ENCODE measurements around the gene RPTOR.

RPTOR gene

DNA sequence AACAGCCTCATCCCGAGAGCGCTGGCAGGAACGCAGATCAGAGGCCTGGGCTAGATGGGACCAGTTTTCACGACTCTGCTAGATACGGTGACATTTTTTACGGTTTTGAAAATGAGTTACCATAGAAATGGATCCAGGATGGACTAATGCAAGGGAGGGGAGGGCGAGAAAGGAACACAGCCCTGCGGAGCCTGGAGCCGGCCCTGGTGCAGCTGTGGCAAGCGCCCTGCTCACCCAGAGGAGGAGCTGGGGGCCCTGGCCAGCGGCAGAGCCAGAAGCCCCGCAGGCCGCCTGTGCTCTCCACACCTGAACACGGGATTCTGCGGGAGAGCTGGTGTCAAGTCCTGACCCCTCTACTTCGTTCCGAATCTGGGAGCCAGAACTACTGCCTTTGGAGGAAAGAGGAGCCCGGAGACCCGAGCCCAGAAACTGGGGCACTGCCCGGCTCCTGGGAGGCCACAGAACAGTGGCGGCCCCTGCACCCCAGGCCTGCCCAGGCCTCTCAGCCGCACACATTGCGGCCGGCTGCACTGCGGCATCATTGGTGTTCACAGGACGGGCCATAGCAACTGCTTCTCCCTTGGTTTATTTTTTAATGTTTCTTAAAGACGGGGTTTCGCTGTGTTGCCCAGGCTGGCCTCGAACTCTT, 358.4 kb downstream of the RPTOR start:
- no peak for DNase-seq

DNA sequence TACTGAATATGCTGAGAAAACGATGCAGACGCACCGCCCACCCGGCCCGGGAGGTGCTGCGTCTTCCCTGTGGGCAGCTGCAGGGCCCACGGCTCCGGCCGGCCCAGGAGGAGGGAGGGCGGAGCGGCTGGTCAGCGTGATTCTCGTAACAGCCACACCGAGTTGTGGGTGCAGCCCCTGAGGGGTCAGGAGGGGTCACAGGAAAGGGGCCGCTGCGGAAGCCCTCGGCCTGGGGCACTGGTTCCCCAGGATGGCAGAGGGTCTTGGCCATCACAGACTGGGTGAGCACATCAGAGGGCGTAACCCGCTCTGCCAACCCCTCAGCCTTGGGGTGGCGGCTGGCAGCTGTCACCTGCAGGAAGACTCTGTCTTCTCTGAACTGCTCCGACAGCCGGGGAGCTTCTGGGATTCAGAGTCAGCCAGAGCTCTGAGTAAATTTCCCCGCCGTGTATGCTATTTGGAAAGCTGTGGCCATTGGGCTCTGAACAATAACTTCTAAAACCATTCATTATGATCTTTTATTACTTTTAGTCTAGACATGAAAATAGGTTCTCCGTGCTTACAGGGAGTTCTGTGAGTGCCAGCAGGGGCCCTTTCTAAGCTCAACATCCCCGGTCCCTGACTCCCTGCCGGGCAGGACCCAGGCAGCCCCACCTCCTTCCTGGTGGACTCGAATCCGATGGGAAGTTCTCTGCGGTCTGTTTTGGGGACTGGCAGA, 359.6 kb downstream of the RPTOR start:
- DNase-seq = no peak

DNA sequence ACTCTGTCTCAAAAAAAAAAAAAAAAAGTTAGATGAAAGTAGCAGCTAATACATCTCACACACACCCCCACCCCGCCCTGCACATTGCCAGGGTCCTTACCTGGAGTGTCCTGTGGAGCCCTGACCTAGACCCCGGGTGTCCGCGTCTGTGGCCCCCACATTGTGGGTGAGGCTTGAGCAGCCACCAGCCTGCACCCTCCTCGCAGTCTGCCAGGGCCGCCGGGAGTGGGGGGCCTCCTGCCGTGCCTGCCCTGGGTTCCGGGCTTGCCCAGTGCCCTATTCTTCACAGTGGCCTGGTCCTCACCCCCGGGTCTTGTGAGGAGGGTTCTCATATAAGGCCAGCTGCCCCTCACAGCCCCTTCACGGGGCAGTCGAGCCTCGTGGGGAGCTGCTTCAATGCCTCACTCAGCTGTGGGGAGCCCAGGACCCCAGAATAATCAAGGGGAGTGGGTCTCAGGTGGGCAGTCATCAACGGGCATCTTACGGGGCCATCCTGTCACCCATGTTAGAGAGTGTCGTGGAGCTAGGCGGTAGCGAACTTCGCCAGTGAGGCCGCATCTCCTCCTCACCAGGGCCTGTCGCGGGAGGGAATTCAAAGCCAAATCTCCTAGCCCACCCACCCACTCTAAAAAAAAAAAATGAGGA, 361.1 kb downstream of the RPTOR start:
- no peak for DNase-seq

DNA sequence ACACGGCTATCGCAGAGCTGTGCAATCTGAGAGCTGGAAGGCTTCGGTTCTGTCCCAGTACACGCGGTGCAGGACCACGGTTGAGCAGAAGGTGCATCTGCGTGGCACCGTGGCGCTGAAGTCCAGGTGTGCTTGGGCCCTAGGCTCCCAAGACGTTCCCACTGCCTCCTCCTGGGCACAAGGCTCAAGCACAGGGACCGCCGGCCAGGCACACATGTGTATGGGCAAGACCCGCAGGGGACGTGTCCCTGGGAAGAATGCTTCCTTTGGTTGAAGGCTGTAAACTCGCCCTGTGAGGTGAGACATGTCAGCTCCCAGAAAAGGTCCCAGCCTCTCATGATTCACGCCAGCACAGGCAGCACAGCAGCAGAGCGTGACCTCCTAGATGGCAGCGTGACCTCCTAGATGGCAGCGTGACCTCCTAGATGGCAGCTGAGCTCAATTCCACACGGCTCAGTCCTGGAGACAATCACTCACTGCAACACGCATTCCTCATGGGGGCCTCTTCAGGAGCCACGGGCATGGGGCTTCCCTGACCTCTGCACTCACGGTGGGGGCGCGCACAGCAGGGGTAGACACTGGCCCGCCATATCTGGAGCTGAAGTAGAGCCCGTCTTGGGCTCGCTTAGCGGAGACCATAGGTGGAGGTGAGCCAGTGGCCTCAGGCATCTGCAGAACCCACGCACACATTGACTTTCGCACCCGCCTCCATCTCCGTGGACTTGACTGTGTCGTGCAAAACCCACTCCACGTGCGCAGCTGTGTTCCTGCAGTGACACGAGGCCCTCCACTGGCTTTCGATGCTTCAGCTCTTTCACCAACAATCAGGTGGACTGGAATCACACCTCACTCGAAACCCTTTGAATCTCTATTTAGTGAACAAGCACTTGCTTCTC, 362.0 kb downstream of the RPTOR start:
- no peak for DNase-seq

DNA sequence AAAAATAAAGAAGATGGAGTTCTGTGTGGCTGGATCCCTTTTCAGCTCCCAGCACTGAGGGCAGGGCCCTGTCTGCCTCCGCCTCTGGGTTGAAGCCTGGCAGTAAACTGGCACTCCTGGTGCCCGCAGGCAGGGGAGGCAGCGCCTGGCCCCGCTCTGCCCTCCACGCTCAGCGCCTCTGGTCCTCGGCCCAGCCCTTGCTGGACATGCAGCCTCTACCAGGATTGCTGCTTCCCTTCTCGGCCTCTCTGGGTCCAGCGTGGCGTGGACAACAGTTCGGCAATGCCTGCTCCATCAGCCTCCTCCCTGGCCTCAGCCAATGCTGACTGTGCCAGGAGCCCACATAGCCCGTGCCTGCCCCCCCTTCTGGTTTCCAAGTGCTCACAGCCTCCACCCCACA, 362.6 kb downstream of the RPTOR start:
- no peak for DNase-seq

DNA sequence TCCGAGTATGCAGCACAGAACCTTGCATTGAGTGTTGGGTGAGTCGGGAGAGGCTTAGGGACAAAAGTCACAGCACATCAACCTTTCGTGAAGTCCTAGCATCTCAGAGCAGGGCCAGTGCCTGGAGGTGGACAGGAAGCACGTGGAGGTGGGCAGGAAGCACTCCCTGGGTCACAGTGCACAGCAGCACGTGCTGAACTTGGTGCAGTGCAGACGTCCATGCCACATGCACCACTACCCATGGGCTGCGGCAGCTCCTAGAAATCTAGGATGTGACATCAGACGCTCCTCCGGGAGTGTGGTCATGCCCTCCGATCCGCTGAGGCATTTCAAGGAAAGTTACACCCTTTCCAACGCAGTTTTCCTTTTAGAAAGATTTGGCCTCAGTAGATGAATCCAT, 363.6 kb downstream of the RPTOR start:
- DNase-seq = no peak

DNA sequence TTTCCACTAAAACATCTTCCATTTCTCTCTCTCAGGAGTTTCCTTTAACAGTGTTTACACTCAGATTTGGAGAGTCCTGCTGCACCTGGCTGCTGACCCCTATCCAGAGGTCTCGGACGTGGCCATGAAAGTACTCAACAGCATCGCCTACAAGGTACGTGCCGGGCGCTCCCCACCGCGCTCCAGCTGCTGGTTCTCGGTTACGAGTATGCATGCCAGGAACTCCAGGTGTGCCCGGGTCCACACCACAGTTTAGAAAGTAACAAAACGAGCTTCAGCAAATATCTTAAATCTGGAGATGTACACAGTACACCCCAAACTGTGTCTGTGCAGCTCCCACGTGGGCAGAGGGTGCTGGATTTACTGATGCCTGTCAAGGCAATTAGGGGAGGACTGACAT, 364.1 kb downstream of the RPTOR start:
- no peak for DNase-seq

DNA sequence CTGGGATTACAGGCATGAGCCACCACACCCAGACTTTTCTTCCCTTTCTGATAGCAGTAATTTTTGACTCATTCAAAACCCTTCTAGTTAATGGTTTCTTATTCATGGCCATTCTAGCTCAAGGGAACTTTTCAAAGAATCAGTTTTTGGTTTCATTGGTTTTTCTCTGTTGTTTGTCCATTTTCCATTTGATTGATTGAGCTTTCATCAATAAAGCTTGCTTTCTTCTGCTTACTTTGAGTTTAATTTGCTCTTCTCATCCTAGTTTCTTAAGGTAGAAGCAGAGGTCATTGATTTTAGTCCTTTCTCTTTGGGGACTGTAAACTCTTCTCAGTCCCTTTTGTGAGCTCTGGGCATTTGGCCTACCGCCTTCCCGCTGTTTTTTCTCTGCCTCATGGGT, 365.0 kb downstream of the RPTOR start:
- no peak for DNase-seq

DNA sequence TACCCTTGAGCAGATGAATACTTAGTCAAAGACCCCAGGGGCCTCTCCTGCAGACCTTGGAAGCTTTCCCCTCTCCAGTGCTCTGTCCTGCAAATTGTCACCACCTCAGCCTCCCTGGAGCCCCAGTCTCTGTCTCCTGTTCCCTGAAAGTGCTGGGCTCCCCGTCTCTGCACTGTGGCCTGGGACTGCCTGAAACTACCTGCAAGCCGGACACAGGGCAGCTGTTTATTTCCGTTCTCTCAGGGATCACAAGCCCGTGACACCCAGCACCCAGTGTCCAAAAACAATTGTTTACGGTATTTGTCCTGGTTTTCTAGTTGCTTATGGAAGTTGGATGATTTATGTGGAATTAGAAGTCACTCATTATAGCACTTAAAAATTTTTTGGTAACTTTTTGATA, 365.4 kb downstream of the RPTOR start:
- DNase-seq = no peak

DNA sequence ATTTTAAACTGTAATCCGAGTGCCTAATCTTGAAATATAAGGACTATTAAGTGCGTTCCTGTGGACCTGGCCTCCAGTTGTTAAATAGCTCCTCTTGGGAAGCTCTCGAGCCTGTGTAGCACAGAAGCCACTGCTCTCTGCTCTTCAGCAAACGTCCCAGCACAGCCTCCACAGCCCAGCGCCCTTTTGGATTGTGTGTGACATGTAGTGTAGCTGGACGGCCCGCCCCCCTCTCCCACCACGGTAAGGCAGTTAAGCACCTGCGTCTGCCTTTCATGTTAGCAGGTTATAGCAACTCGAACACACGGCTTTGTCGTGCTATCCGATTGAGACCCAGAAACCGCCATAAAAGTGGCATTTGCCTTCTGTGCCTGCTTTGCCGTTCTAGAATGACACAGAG, 367.8 kb downstream of the RPTOR start:
- no peak for DNase-seq

DNA sequence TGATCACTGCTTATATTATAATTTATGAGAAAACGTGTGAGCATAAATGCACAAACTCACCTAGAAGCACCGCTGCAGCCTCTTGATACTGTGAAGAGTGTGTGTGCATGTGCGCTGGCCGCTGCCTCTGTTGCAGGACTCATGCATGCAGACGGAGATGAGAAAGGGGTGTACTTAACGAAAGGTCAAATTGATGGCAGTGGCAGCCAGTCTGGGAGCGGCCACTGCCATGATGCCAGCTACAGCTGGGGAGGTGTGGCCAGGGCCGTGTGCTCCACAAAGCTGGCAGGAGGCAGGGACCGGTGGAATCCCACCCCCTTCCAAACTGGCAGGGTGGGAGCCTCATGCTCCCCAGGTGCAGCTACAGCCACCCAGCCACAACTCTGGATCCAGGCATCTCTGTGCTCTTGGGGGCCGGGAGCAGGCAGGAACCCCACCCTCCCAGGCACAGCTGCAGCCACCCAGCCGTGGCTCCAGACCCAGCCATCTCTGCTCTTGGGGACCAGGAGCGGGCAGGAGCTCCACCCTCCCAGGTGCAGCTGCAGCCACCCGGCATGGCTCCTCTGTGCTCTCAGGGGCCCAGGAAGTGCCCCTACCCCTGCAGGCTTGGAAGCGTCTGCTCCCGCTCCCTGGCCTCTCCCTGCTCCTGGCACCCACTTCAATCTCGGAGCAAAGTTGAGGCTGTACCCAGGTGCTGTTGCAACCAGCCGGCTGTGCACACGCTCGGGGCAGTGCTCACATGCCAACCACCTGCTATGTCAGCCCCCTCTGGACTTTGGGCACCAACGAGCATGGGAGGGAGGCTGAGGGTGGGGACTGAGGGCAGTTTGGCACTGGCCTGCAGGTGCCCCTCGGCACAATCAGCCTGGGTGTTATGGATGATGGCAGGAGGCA, 369.5 kb downstream of the RPTOR start:
- no peak for DNase-seq

DNA sequence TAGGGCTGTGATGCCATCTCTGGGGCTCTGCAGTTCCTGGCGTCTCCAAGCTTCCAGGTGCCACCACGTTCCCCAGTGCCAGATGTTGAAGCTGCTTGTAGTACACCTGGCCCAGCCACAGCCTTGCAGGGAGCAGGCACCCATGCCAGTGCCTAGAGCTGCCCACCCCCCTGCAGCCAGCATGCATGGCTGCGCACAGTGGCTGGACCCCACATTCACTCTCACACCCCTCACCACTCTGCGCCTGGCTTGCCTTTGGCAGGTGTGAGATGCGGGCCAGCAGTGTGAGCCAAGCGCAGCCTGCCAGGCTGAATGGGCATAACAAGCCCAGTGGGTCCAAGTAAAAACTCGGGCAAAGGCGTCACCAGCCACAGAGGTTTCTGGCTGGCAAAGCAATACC, 371.6 kb downstream of the RPTOR start:
- no peak for DNase-seq

DNA sequence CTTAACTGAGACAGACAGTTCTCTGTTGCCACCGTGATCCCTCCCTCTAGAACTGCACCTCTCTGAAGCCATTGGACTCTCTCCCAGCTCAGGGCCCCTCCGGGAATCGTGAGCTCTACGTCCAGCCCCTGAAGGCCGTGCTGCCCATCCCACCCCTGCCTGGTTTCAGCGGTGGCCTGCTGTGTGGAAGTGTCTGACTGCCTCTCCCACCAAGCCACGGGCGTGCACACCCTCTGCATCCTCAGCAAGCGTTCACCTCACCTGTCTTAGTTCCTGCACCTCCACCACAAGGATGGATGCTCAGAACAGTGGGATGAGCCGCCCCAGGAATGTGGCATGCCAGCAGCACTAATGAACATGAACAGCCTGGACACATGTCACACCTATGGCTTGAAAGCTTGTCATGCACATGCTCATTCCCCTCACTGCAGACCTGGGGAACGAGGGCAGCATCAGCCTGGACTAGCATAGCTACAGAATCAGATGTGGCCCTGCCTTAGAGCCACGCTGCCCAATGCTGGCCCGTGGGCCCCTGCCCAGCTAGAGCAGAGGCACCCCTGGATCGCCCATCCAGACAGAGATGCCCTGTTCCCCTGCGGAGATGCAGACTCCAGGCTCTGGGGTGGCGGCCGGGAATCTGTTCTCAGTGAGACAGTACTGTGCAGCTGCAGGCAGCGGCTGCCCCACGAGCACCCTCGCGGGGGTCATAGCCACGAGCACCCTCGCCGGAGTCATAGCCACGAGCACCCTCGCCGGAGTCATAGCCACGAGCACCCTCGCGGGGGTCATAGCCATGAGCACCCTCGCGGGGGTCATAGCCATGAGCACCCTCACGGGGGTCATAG, 373.3 kb downstream of the RPTOR start:
- no peak for DNase-seq

DNA sequence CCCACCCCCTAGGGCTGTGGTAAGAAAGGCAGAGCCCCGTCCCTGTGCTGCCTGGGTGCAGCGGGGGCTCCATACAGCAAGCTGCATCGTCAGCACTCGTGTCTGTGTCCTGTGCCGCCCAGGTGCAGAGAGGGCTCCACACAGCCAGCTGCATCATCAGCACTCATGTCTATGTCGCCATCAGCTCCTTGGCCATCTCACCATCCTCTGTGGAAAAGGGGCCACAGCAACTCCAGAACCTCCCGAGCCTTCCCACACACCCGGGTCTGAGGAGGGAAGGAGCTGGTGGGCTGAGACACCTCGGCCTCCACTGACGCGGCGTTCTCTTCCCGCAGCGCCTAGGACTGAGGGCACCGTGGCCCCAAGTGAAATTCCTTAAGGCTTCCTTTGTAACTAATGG, 374.1 kb downstream of the RPTOR start:
- no peak for DNase-seq

DNA sequence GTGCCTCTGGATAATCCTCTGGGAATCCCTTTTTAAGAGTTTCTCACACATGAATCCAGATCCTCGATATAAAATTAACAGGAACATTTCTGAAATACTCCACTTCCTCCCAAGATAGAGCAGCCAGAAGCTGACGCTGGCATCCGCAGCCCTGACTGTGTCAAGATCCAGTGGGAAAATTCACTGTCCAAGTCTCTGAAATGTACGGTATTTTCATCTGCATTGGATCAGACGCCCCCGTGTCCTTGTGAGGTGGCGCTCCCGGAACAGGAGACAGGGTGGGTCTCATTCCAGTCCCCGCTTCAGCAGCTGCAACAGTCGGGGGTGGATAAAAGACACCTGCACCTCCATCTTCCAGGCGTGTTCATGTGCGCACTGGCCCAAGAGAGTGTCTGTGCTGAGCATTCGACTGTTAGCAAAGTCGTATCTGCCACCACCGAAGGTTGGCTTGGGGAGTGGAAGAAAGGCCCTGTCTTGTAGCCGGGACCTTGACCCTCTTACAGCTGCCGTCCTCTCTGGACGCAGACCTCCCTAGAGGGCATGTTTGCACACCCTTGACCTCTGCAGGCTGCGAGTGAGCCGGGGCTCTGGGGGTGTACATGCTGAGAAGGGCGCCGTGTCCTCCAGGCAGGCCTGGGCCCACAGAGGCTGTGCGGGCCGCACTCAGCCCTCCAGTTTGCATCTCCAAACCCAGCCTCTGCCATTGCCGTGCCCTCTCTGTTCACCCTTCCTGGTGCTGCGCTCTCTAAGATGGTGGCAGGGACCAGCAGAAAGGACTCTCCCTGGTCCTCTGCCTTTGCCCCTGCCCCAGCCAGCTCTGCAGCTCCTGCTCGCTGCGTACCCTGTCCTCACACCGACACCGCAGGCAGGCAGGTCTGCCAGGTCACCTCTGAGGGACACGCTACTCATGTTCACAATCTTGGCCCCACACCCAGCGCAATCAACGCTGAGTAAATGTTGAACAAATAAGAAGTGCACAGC, 375.0 kb downstream of the RPTOR start:
- no peak for DNase-seq

DNA sequence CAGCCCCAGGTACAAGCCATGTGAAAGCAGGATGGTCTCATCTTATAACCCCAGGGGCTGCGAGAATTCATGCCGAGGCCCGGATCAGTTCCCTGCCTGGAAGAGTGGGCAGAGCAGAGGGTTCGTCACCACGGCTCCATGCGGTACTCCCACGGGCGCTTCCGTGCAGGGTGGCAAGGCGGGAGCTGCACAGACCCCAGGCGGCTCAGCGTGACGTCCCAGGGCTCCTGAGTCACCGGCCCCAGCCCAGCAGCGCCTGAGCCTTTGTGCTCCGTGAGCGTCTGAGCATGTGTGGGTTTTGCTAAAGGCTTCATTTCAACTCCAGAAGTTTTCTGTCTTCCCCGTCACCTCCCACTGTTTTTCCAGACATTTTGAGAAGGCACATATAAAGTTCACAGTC, 375.8 kb downstream of the RPTOR start:
- no peak for DNase-seq

DNA sequence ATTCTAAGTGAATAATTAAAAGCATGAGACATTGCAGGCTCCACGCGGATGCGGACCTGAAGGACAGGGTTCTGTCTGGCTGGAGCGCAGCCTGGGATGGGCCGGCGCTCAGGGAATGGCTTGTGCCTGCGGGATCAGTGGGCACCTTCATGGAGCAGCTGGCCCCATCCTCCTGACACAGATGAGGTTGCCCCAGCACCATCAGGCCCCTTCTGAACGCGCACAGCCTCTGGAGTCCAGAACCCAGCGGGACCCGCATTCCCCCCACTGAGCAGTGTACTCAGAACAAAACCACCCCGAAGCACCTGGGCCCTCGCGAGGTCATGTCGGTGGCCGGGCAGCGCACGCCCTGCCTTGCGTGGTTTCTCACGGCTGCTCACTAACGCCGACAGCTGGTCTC, 376.5 kb downstream of the RPTOR start:
- DNase-seq = no peak

DNA sequence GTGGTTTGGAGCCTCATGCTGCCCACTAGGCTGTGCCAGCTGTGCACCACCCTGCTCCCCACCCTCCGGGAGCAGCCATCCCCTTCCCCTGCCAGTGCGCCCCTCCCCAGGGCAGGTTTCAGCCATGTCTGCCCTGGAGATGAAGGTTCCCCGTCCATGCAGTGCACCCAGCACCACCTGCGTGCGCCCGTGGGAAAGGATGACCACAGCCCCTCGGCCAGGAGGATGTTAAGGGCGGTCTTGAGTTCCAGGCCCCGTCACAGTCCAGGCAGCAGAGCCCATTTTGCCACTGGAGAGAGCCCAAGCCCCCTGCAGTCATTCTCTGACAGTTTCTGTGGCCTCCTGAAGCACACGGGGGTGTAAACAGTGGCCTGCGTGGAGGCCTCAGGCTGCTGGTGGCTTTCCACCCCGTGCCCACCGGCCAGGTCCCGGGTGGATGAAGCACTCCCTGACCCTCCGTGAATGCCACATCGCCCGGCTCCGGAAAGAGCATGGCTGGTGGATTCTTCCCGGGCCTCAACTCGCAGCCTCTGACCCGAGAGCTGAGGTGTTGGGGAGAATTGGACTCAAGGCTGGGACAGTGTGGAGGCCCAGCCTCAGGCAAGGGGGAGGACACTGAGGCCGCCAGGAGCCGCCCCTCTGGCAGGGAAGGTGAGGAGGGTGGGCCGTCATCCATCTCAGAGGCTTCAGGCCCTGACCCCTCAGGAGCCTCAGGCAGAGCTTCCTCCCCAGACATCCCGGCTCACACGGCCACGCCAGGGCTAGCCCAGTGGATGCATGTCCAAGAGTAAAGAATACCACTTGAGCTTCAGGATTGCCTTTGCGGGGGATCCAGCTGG, 377.3 kb downstream of the RPTOR start:
- no peak for DNase-seq

DNA sequence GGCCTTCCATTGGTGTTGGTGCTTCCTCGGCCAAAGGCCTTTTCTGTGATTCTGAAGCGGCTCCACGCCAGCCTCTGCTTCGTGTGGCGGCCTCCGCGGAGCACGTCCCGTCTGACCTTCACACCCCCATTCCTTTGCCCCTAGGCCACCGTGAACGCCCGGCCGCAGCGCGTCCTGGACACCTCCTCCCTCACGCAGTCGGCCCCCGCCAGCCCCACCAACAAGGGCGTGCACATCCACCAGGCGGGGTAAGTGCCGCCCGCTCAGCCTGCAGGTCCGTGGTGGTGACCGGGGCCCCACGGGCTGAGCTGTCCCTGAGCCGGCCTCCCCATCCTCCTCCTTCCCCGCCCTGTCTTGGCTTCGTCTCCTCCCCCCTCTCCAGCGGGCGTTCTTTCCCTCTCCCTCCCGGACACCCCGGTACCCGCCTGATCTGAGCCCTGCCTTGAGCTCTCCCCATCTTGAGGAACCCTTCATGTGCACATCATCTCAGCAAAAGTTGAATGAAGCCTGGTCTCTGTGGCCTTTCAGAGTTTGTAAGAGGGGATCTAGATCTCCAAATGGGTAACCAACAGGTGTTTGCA, 378.0 kb downstream of the RPTOR start:
- DNase-seq = no peak
